HG02970 (cell line): Measurements from ENCODE around the gene TBC1D22A.

Experiments used
- ATAC-seq: cut with Tn5 transposase; IDR thresholded peaks from one replicate; pipeline ENCODE4 v1.9.1; 2021; ENCODE audit warnings: mild to moderate bottlenecking, moderate library complexity, moderate number of reproducible peaks; ENCODE audit not compliant: unreplicated experiment, low FRiP score

Gene TBC1D22A

GRCh38 chr22:46736705-46737104 is 25.7 kb upstream of the TBC1D22A start:
- ATAC-seq, result no peak

GRCh38 chr22:46737105-46737975 is 25.1 kb upstream of the TBC1D22A start:
- no peak for ATAC-seq

- no peak for ATAC-seq
Observed at GRCh38 chr22:46737976-46738646, 24.3 kb upstream of the TBC1D22A start, which contains the start of gene CERK. TSS of gene CERK (minus strand) at chr22:46738252. CDS start at chr22:46738148, 104 bp downstream.

GRCh38 chr22:46738647-46739093 is 23.8 kb upstream of the TBC1D22A start:
- no peak for ATAC-seq

GRCh38 chr22:46739094-46739870 is 23.2 kb upstream of the TBC1D22A start:
- ATAC-seq, result no peak

GRCh38 chr22:46740910-46741780 is 21.3 kb upstream of the TBC1D22A start:
- ATAC-seq, result no peak

- no peak for ATAC-seq
Observed at GRCh38 chr22:46741974-46742519, 20.4 kb upstream of the TBC1D22A start.

GRCh38 chr22:46742576-46743221 is 19.8 kb upstream of the TBC1D22A start:
- no peak for ATAC-seq

- ATAC-seq, result no peak
Observed at GRCh38 chr22:46744581-46744980, 17.9 kb upstream of the TBC1D22A start.

GRCh38 chr22:46746192-46746591 is 16.3 kb upstream of the TBC1D22A start:
- no peak for ATAC-seq

GRCh38 chr22:46746620-46747019 is 15.8 kb upstream of the TBC1D22A start:
- ATAC-seq, result no peak

GRCh38 chr22:46747646-46748045 is 14.8 kb upstream of the TBC1D22A start:
- ATAC-seq, result no peak

GRCh38 chr22:46748206-46748907 is 14.1 kb upstream of the TBC1D22A start:
- no peak for ATAC-seq

- no peak for ATAC-seq
Observed at GRCh38 chr22:46748908-46749675, 13.4 kb upstream of the TBC1D22A start.

- ATAC-seq, result no peak
Observed at GRCh38 chr22:46749682-46750529, 12.5 kb upstream of the TBC1D22A start.

- ATAC-seq, result no peak
Observed at GRCh38 chr22:46750530-46750800, 12.0 kb upstream of the TBC1D22A start.

- no peak for ATAC-seq
Observed at GRCh38 chr22:46750863-46751443, 11.5 kb upstream of the TBC1D22A start.
